GM18520 (cell line): ENCODE data around the gene MTA3.
"Not testable (repeated sequence)": the region's sequence is repeated elsewhere in the genome, so short reads cannot be mapped to it uniquely, and the experiment has no call there.

ENCODE experiments used
- ATAC-seq: cut with Tn5 transposase; IDR thresholded peaks from one replicate; pipeline ENCODE4 v1.9.1; 2021; ENCODE audit not compliant: unreplicated experiment

Gene MTA3

DNA sequence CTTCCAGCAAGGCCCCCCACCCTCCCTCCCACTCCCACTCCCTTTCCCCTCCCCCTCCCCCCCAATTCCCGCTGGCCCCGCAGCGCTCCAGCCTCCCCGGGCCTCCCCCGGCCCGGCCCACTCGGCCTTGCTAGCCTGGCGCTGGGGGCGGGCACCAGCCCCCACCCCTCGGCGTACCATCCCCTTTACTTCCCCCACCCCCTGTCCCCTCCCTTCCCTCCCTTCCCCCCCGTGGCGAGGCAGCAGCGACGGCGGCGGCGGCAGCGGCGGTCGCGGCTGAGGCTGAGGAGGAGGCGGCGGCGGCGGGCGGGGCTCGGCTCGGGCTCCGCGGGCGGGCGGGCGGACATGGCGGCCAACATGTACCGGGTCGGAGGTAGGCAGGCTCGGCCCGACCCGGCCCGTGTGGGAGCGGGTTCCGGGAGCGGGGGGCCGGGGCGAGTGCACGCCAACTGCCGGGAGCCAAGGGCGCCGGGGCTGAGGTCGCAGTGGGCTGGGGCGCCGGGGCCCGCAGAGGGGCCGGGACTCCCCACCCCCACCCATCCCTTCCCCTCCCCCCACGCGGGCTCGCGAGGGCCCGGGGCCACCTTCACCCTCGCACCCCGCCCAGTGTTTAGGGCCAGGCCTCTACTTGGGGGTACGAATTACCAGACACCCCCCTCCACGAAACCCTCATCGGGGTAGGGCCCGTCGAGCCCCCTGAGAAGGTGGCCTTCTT lies at the start of gene MTA3:
TSS of gene MTA3 (plus strand) at position 232 of the 715 bp plus-strand sequence. CDS start at position 346, 114 bp downstream.
- no peak for ATAC-seq

DNA sequence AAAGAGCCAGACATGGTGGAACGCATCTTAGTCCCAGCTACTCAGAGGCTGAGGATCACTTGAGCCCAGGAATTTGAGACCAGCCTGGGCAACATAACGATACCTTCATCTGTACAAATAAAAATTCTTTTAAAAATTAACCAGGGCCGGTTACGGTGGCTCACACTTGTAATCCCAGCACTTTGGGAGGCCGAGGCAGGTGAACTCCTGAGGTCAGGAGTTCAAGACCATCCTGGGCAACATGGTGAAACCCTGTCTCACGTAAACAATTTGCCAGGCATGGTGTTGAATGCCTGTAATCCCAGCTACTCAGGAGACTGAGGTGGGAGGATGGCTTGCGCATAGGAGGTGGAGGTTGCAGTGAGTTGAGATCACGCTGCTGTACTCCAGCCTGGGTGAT lies 48.8 kb upstream of the MTA3 start:
- no peak for ATAC-seq

DNA sequence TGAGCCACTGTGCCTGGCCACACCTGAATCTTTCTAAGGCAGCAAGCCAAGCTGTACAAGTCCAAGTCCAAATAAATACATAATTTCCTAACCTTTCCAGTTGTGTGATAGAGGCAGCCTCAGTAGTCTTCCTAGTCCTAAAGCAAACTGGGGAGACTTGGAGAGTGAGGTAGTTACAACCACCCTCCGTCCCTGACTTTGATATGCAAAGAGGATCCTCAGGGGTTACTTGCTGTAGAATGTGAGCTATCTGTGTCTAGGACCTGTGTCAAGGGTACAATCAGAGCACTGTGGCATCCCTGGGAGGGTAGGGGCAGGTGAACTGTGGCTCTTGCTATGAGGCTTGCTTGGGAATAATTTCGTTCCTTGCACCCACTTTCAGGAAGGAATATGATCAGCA lies 46.4 kb upstream of the MTA3 start:
- no peak for ATAC-seq

DNA sequence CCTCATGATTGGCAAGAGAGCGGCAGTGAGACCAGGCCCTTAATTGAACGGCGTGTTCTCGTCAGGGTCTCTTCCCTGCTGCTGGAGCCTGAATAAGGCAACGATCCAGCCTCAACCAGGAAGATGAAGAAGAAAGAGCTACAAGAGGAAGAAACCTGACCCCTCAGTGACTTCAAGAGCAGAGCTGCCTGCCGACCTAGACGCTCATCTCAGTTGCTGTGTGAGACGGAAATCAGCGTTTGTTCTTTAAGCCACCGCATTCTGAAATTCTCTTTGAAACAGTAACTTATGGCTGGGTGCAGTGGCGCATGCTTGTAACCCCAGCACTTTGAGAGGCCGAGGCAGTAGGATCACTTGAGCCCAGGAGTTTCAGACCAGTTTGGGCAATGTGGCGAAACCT lies 45.1 kb upstream of the MTA3 start:
- no peak for ATAC-seq

DNA sequence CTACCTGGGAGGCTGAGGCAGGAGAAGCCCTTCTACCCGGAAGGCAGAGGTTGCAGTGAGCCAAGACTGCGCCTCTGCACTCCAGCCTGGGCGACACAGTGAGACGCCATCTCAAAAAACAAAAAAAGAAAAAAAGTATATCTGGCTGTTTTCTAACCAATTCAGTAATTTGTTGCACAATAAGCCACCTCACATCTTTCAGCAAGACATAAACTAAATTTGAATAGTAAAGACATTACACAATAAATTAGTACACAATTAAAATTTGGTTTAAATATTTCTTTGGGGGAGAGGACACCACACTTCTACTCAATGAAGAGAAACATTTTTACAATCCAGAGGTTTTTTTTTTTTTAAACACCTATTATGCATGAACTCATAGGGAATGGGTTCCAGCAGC lies 36.0 kb upstream of the MTA3 start:
- no peak for ATAC-seq

DNA sequence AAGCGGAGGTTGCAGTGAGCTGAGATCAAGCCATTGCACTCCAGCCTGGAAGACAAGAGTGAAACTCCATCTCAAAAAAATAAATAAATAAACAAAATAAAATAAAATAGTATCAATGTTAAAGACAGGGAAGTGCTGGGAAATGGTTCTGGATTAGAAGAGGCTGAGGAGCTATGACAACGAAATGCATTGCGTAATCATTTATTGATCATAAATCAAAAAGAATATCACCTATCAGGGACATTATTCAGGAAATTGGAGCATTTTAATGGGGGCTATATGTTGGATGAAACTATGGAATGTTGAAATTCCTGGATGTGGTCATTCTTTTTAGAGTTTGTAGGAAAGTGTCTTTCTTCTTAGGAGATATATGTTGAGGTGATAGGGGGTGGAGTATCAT lies 30.9 kb upstream of the MTA3 start:
- ATAC-seq: no peak

DNA sequence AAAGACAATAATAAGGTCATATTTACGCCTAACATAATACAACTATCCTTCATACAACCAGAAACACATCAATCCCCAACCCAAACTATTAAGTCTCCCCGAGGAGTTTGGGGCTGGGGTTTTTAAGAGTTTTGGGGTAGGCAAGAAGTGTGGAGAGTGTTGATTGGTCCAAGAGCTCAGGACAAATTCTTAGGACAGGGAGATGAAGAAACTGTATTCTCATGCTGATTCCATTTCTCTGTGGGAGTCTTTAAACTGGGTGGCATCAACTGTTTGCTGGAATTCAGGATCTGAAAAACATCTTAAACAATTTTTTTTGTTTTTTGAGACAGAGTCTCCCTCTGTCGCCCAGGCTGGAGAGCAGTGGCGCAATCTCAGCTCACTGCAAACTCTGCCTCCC lies 25.6 kb upstream of the MTA3 start:
- no peak for ATAC-seq

DNA sequence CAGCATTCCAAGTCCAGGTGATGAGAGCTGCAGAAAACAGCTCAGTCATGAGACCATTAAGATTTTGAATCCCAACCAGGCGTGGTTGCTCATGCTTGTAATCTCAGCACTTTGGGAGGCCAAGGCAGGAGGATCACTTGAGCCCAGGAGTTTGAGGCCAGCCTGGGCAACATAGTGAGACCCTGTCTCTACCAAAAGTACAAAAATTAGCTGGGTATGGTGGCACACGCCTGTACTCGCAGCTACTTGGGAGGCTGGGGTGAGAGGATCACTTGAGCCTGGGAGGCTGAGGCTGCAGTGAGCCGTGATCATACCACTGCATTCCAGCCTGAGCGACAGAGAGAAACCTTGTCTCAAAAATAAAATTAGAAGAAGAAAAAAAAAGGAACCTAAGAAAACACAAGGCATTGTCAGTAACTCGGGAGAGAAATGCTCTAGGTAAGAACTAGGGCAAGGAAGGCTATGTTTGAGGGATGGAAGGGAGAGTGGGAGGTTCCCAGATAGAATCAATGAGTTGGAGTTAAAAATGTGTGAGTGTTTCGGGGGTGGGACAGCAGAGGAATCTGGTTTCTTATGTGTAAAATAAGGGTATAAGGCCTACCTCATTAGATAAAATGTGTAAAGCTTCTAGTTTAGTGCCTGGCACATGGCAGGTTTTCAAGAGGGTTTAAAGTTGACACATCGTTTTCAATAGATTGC lies 23.3 kb upstream of the MTA3 start:
- ATAC-seq: no peak

DNA sequence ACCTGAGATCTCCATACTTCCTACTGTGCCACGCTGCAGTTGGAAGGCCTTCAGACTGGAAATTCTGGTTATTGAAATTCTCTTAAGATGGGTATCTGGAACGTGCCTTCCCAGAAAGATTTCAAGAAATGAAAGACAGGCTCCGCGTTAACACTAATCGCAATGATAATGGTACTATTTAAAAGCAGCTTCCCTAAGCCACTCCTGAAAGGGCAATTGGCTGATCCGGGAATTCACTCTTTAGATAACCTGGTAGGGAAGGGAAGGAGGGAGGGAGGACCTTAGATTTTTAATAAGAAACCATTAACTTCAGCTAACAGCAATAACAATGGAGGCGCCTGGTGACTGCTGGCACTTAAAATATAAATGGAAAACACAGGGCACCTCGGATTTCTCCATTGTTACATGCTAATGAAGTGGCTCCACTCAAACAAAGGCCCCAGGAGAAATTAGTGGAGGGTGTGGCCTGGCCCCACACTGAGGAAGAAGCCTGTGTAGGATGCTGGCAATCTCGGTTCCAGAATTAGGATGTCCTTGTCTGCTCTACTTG lies 22.5 kb upstream of the MTA3 start:
- ATAC-seq: no peak

DNA sequence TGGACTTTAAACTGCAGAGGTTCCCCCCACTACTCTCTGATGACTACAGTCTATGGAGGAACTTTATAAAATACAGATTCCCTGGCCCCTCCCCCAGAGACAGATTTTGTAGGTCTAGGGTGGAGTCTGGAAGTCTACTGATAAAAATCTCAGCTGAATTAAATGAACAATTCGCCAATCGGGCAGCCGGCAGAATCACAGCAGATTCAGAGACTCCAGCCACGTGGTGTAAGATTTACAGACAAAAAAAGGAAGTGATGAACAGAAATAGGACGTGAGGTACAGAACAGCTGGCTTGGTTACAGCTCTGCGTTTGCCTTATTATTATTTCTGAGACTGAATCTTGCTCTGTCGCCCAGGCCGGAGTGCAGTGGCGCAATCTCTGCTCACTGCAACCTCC lies 21.4 kb upstream of the MTA3 start:
- ATAC-seq: no peak

DNA sequence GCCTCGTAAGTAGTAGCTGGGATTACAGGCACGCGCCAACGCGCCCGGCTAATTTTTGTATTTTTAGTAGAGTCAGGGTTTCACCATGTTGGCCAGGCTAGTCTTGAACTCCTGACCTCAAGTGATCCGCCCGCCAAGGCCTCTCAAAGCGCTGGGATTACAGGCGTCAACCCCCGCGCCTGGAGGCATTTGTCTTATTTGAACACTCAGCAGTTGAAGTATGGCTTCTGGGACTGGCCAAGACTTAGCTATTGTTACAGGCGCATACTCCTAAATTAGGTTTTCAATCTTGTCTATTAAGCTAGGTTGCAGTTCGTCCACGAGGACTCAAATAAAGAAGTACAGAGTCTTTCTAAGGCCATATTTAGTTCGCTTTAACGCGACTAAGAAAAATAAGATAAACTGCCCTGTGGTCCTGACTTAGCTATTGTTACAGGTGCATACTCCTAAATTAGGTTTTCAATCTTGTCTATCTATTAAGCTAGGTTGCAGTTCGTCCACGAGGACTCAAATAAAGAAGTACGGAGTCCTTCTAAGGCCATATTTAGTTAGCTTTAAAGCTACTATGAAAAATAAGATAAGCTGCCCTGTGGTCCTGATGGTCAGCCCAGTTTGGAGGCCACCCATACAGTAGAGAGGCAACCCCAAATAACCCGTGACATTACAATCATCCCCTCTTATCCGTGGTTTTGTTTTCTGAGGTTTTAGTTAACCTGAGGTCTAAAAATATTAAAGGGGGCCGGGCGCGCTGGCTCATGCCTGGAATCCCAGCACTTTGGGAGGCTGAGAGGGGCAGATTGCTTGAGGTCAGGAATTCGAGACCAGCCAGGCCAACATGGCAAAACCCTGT lies 20.8 kb upstream of the MTA3 start:
- no peak for ATAC-seq

DNA sequence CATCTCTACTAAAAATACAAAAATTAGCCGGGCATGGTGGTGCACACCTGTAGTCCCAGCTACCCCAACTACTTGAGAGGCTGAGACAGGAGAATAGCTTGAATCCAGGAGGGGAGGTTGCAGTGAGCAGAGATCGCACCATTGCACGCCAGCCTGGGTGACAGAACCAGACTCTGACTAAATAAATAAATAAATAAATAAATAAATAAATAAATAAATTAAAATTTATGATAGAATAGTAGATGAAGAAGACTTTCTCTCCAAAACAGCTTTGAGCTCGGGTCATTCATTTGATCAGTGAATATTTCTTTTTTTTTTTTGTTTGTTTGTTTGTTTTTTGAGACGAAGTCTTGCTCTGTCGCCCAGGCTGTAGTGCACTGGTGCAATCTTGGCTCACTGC lies 17.6 kb upstream of the MTA3 start:
- no peak for ATAC-seq

DNA sequence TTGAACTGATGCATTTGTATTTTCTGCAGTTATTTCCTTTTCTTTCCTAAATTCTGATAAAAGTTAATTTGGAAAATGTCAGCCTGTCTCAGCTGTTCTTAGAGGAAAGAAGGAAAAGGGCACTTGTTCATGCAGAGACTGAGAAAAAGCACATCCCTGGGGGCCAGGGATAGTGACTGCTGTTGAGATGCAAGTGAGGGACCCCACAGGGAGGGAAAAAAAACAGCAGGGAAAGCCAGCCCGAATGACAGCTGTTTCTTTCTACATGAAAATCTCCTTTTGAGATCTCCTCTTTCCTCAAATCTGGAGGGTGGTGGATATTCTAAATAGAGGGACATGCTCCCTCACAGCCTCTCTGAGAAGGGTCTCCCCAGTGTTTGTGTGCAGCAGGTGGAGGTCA lies 14.0 kb upstream of the MTA3 start:
- no peak for ATAC-seq

DNA sequence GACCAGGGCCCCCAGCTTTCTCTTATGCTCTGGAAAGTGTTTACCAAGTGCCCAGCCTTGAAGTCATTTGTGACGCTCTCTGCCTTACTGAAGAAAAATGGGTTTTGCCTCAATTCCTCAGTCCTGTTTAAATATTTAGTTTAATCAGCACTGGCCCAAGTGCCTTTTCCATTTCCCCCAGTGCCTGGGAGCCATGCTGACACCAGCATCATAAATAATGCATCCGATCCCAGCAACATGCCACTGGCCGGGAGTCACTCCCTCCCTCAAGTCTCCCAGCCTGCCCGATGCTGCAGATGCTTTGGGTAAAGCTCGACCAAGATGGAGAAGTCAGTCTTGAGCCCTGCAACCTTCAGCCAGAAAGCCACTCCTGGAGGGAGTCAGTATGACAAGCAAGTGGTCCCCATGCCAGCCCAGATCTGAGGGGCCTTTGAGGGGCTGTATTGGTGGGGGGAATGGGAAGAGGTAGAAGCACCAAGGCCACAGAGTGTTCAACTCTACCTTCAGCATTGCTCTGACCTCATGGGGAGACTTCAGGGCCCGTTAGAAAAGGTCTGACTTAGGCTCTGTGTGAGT lies 12.0 kb upstream of the MTA3 start:
- no peak for ATAC-seq

DNA sequence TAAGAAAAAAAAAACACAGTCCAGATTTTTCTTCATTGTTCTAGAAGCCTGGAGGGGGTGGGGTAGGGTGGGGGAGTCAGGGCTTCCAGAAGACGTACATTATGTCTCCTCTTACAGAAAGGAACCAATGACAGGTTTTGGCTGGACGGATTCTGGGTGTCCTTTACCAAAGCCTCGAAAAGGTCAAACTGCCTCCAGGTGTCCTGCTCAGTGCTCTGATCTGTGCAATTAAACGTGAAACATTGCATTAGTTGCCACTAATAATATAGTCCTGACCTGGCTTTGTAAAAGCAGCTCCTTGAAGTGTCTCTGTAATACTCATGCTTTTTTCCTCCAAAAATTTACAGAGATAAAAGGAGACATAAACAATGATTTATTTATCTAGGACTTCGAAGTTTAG lies 11.1 kb upstream of the MTA3 start:
- ATAC-seq: no peak

DNA sequence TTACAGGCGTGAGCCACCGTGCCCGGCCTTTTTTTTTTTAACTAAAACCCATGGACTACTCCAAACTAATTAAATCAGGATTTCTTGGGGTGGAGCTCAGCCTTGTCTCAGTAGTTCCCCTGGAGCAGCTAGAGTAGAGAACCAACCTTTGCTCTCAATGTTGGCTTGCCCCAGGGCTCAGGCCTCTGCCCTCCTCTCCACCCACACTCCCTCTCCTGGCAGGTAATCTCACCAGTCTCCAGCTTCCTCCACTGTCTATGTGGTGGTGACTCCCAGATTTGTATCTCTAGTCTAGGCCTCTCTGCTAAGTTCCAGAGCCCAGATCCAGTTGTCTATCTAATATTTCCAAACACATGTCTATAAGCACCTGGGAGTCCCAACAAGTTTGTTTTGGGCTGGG lies 9.6 kb upstream of the MTA3 start:
- no peak for ATAC-seq

DNA sequence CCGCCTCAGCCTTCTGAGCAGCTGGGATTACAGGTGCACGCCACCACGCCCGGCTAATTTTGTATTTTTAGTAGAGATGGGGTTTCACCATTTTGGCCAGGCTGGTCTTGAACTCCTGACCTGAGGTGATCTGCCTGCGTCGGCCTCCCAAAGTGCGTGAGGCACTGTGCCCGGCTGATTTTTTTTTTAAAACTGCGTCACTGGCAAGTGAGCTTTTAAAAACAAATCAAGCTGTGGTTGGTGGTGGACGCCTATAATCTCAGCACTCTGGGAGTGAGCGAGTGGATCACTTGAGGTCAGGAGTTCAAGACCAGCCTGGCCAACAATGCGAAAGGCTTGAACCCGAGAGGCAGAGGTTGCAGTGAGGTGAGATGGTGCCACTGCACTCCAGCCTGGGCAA lies 8.3 kb upstream of the MTA3 start:
- not testable (repeated sequence) for ATAC-seq

DNA sequence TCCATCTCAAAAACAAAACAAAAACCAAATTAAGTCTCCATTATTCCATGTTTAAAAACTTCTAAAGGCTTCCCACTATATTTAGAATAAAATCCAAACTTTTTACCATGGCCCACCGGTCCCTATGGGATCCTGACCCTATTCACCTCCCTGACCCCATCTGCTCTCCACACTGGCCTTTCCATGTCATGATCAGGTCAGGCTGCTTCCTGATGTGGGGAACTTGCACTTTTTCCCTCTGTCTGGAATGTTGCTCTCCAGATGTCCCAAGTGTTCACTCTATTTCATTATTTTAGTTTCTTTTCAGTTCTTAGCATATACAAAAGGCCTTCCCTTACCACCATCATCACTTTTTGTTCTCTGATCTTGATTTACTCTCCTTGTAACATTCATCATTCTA lies 7.5 kb upstream of the MTA3 start:
- no peak for ATAC-seq

DNA sequence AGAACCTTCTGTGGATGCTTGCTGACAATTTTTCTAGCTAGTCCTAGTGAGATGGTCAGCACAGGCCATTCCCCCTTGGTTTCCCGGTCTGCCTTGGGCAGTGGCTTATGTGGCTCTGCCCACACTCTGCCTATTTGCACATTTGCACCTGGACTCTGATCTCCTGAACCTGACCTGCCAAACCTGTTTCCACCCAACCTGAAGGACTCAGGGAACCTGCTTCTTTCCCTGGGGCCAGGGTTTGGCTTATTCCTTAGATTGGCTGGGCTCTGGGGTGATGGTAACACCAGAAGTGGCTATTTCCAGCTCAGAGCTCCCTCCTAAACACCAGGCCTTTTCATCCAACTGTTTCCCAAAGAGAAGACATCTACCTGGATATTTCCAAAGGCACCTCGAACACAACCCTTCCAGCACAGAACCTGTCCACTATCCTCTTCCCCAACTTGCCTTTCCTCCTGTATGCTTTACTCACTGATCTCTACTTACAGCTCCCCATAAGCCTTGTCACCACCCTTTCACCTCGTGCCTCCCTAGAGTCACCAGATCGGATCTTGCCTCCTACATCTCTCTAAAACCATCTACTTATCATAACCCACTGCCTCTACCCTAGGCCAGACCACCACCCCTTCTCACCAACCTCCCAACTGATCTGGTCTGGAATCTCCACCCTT lies 5.8 kb upstream of the MTA3 start:
- no peak for ATAC-seq

DNA sequence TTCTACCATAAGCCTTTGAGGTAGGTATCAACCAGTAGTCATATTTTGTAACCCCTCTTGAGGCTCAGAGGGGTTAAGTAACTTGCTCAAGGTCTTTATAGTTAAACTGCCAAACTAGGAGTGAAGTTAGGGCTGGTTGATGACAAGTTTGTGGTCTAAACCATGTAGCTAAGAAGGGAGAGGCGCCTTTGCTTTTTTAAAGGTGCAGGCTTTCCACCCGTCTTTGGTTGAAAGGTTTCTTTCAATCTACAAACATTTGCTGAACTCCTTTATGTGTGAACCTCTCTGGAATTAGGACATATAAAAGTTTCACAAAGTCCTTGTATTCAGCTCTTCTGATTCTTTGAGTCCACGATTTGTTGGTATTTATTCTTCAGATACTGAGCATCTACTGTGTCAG lies 2.4 kb upstream of the MTA3 start:
- no peak for ATAC-seq

DNA sequence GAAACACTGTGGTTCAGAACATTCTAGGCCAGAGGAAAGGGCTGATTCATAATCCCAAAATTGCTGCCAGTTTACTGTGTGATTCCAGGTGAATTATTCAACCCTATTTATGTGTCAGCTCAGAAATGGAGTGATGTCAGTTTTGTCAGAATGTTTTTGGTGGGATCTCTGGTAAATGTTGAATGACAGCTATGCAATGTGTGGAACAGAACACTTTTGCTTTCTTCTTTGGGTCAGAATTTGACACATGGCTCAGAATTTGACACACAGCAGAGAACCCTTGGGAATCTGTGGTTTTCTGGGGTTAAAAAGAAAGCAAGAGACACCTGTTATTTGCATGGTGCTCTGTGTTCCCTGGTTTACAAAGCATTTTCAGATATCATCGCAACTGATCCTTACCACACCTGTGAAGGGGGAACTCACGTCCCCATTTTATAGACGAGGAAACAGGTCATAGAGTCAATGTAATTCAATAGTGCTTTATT lies 1.6 kb upstream of the MTA3 start:
- ATAC-seq: peak; percentile 48
